Calu3 (cell line): ENCODE measurements around the gene NFIL3. TPM values are rescaled to one million over a fixed set of nuclear protein-coding genes. Genes with fewer than 3 reads are reported as not detected.
"Not testable (repeated sequence)": the region's sequence is repeated elsewhere in the genome, so short reads cannot be mapped to it uniquely, and the experiment has no call there.

Experiments used
- Bru-seq: library from RNA; stranded (reverse); fragments of 400-500 nt; gene quantifications from one replicate; lab custom pipeline; 2021; lab: Mats Ljungman, UMichigan
- BruChase-seq, 2 experiments: library from RNA; stranded (reverse); fragments of 400-500 nt; gene quantifications; one replicate each; lab custom pipeline; 2021; lab: Mats Ljungman, UMichigan
- BruUV-seq: library from RNA; stranded (reverse); fragments of 400-500 nt; replicated peaks from 2 replicates; lab custom pipeline; 2021; lab: Mats Ljungman, UMichigan
- CTCF ChIA-PET: fragments of 300-600 bp; sonication (Branson Sonifier 250); formaldehyde crosslinking; loops from one replicate; lab custom pipeline; 2022; ENCODE audit warnings: antibody characterized with exemption; lab: Charles Lee
- DNase-seq: peaks from one replicate; pipeline ENCODE4 v3.0.0; 2022
- H3K27ac Mint-ChIP-seq: one replicate; pipeline ENCODE4 v1.8.0; 2022; ENCODE audit warnings: mixed read lengths; ENCODE audit not compliant: unreplicated experiment
- H3K27me3 Mint-ChIP-seq: one replicate; pipeline ENCODE4 v1.8.0; 2022; ENCODE audit warnings: mixed read lengths; ENCODE audit not compliant: unreplicated experiment
- H3K36me3 Mint-ChIP-seq: one replicate; pipeline ENCODE4 v1.8.0; 2022; ENCODE audit warnings: mild to moderate bottlenecking, moderate library complexity, mixed read lengths; ENCODE audit not compliant: insufficient read depth, unreplicated experiment
- H3K4me1 Mint-ChIP-seq: one replicate; pipeline ENCODE4 v1.8.0; 2022; ENCODE audit warnings: mild to moderate bottlenecking, low read depth, mixed read lengths; ENCODE audit not compliant: unreplicated experiment
- H3K4me3 Mint-ChIP-seq: one replicate; pipeline ENCODE4 v1.8.0; 2022; ENCODE audit warnings: mild to moderate bottlenecking, low read depth, moderate library complexity, mixed read lengths; ENCODE audit not compliant: unreplicated experiment
- H3K9me3 Mint-ChIP-seq: one replicate; pipeline ENCODE4 v1.8.0; 2022; ENCODE audit warnings: low read depth, mixed read lengths; ENCODE audit not compliant: unreplicated experiment
- CTCF ChIP-seq: fragments of 200-600 bp; IDR thresholded peaks from one replicate; pipeline ENCODE4 v1.8.0; 2022; ENCODE audit warnings: antibody characterized with exemption; ENCODE audit not compliant: unreplicated experiment
- intact Hi-C: fragments of 100-400 bp; cut with micrococcal nuclease; formaldehyde crosslinking; loops from one replicate; pipeline ENCODE4 v1.10.0; 2022; ENCODE audit not compliant: unreplicated experiment
- long read RNA-seq: library from polyadenylated mRNA; stranded (forward); transcript quantifications from one replicate; pipeline ENCODE4 v2.0.0, GENCODE V29; 2022
- total RNA-seq: library from RNA; stranded (reverse); gene quantifications from 2 replicates; pipeline ENCODE4 v1.2.3, GENCODE V29; 2022

NFIL3 gene
- total RNA-seq (12.4 and 13.3 TPM in 2 replicates), Bru-seq, nascent RNA (percentile 73 among the genes with signal in this experiment), BruChase-seq, experiment 1, labeled RNA remaining after a 6-hour chase (percentile 50 among the genes with signal in this experiment), BruChase-seq, experiment 2, labeled RNA remaining after a 2-hour chase (percentile 56 among the genes with signal in this experiment)
- long read RNA-seq, transcript NFIL3-201 (2 exons, 2,085 nt): major isoform, 24 of 25 reads
- long read RNA-seq, partial matches to known transcripts: 0 of 25 reads
- long read RNA-seq, other reads (novel, unspliced or antisense): 1 of 25 reads

DNA sequence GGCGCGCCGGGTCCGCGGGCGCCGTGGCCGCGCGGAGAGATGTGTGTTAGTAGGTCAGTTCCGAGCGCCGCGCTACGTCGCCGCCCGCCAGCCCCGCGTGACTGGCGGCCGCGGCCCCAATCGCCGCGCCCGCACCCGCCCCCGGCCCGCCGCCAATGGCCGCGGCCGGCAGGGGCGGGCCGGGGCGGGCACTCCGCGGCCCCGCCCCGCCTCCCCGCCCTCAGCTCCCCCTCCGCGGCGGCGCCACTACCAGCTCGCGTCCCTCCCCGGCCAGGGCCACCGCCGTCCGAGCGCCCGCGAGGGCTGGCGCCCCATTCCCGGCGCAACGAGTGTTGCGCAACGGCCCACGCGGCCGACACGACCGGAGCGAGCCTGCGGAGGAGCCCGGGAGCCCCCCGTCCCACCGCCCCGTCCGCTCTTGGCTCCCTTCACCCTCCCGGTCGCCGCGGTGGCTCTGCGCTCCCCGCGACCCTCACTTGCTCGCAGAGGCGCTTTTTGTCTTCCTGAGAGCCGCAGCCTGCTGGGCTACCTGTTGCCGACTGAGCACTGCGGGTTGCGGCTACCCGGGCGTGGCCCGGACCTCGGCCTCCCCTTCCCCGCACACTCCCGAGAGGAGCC, at the start of gene NFIL3:
Gene NFIL3 (minus strand): TSS at position 48 of the 618 bp plus-strand sequence. CDS start 13,098 bp downstream, outside the sequence.
- no TSS peak for BruUV-seq
- TF ChIP-seq CTCF: no peak

GRCh38 chr9:91471524-91471923, 47.9 kb upstream of the NFIL3 start:
- DNase-seq, CTCF ChIA-PET, H3K4me3 Mint-ChIP-seq, H3K9me3 Mint-ChIP-seq, H3K36me3 Mint-ChIP-seq, BruUV-seq, H3K4me1 Mint-ChIP-seq, intact Hi-C loops, H3K27ac Mint-ChIP-seq: not testable (repeated sequence)
- peaks cover 24% of the 10 kb centered on the region for H3K27me3 Mint-ChIP-seq

More for the DNA sequence above, at the start of gene NFIL3:
- Mint-ChIP-seq H3K9me3 (no peaks in the 10 kb centered on the region), H3K4me1 (peaks cover 34% of the 10 kb centered on the region), H3K4me3 (peak within 1 kb of the TSS; percentile 96), H3K27ac (peak within 1 kb of the TSS; percentile 94), H3K27me3 (no peaks in the 10 kb centered on the region), H3K36me3 (peaks cover 52% of the 10 kb centered on the region)
- CTCF ChIA-PET: interaction anchor here (0.7 to 1.8 kb wide), 3 partner anchors 138 to 352 kb away, joined by 3 to 4 read pairs (median 3); no protein-coding TSS in a partner anchor
- peak; percentile 79 for DNase-seq
- intact Hi-C loops: loop anchor here (2.0 to 10.0 kb wide), 3 partner anchors 69 to 335 kb away; no protein-coding TSS in a partner anchor

- Mint-ChIP-seq H3K36me3 (no peaks in the 10 kb centered on the region), H3K4me1 (no peaks in the 10 kb centered on the region), H3K9me3 (no peaks in the 10 kb centered on the region), H3K27ac (no peak overlapping the region), H3K4me3 (no peak overlapping the region), H3K27me3 (peaks cover 13% of the 10 kb centered on the region)
- intact Hi-C loops: no loop called here
- CTCF ChIA-PET: no interaction called here
- no TSS peak for BruUV-seq
- no peak for DNase-seq
- no peak for TF ChIP-seq CTCF
These were observed 41.8 kb upstream of the NFIL3 start for GRCh38 chr9:91465420-91465819.

DNA sequence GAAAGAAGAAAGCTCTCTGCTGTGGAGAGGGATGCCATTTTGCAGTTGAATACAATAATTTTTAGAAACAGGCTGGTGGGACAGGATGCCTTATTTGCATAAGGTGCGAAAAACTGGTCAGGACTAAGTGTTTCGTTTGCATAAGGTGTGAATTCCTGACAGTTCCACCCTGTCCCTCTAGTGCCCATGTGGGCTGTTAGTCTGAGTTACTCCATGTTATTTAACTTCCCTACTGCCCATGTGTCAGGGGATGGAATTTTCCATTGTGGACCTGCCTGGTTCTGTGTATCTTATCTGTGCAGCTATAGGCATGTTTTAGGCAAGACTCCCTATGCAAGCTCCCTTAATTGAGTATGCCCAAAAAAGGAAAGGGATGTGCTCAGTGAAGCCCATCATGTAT, 35.3 kb upstream of the NFIL3 start:
- Mint-ChIP-seq H3K4me1 (no peaks in the 10 kb centered on the region), H3K36me3 (no peaks in the 10 kb centered on the region), H3K27me3 (peaks cover under 1% of the 10 kb centered on the region), H3K9me3 (no peaks in the 10 kb centered on the region), H3K27ac (no peak overlapping the region), H3K4me3 (no peak overlapping the region)
- CTCF ChIA-PET: no interaction called here
- DNase-seq: no peak
- no peak for TF ChIP-seq CTCF
- intact Hi-C loops: no loop called here
- BruUV-seq: no TSS peak
